H9 (cell line): ENCODE data around the gene FRY. TPM values are rescaled to one million over a fixed set of nuclear protein-coding genes. Genes with fewer than 3 reads are reported as not detected.

Experiments used
- DNase-seq: peaks from one replicate; pipeline ENCODE4 v3.0.0-alpha.2; 2017
- H2AFZ ChIP-seq: one replicate; pipeline ENCODE4 v1.6.1; 2013; ENCODE audit warnings: mild to moderate bottlenecking, low read length, control low read depth, moderate library complexity
- H2AK5ac ChIP-seq: 2 replicates; pipeline ENCODE4 v1.6.1; 2013; ENCODE audit warnings: low read length, control low read depth, mixed read lengths; ENCODE audit not compliant: insufficient read length
- H2BK120ac ChIP-seq: one replicate; pipeline ENCODE4 v1.6.1; 2013; ENCODE audit warnings: low read depth, mild to moderate bottlenecking, low read length, control low read depth, inconsistent platforms; ENCODE audit not compliant: poor library complexity, severe bottlenecking
- H2BK12ac ChIP-seq: 2 replicates; pipeline ENCODE4 v1.6.1; 2013; ENCODE audit warnings: low read length, control low read depth, mixed read lengths, low read depth; ENCODE audit not compliant: insufficient read length
- H2BK15ac ChIP-seq: 2 replicates; pipeline ENCODE4 v1.6.1; 2013; ENCODE audit warnings: low read depth, low read length, control low read depth
- H2BK20ac ChIP-seq: one replicate; pipeline ENCODE4 v1.6.1; 2013; ENCODE audit warnings: low read depth, mild to moderate bottlenecking, low read length, control low read depth, inconsistent platforms; ENCODE audit not compliant: poor library complexity, severe bottlenecking
- H2BK5ac ChIP-seq: 2 replicates; pipeline ENCODE4 v1.6.1; 2013; ENCODE audit warnings: low read length, control low read depth, mixed read lengths; ENCODE audit not compliant: insufficient read length
- H3K14ac ChIP-seq: 2 replicates; pipeline ENCODE4 v1.6.1; 2013; ENCODE audit warnings: low read length, control low read depth; ENCODE audit not compliant: insufficient read depth
- H3K18ac ChIP-seq: 2 replicates; pipeline ENCODE4 v1.6.1; 2013; ENCODE audit warnings: low read depth, mild to moderate bottlenecking, mixed read lengths, low read length, control low read depth; ENCODE audit not compliant: insufficient read length
- H3K23ac ChIP-seq: 2 replicates; pipeline ENCODE4 v1.6.1; 2013; ENCODE audit warnings: low read length, control low read depth, mixed read lengths, low read depth; ENCODE audit not compliant: insufficient read length
- H3K23me2 ChIP-seq: 2 replicates; pipeline ENCODE4 v1.6.1; 2013; ENCODE audit warnings: low read depth, mild to moderate bottlenecking, mixed read lengths, low read length, control low read depth; ENCODE audit not compliant: insufficient read length, poor library complexity, severe bottlenecking
- H3K27ac ChIP-seq: 2 replicates; pipeline ENCODE4 v1.5.1; 2013; ENCODE audit warnings: low read length, control low read depth, mixed read lengths, low read depth; ENCODE audit not compliant: insufficient read length
- H3K27me3 ChIP-seq: 2 replicates; pipeline ENCODE4 v1.6.1; 2013; ENCODE audit warnings: low read length, control low read depth, inconsistent platforms; ENCODE audit not compliant: insufficient read depth
- H3K4ac ChIP-seq: 2 replicates; pipeline ENCODE4 v1.6.1; 2013; ENCODE audit warnings: low read depth, mild to moderate bottlenecking, control low read depth, inconsistent platforms, low read length, moderate library complexity
- H3K4me1 ChIP-seq: 2 replicates; pipeline ENCODE4 v1.6.1; 2013; ENCODE audit warnings: low read length, control low read depth, inconsistent platforms; ENCODE audit not compliant: insufficient read depth
- H3K4me2 ChIP-seq: 2 replicates; pipeline ENCODE4 v1.6.1; 2013; ENCODE audit warnings: low read length, control low read depth, mixed read lengths; ENCODE audit not compliant: insufficient read length, insufficient read depth
- H3K56ac ChIP-seq: 2 replicates; pipeline ENCODE4 v1.6.1; 2013; ENCODE audit warnings: low read depth, mild to moderate bottlenecking, mixed read lengths, low read length, control low read depth; ENCODE audit not compliant: insufficient read length
- H3K79me1 ChIP-seq: 2 replicates; pipeline ENCODE4 v1.6.1; 2013; ENCODE audit warnings: low read depth, mild to moderate bottlenecking, moderate library complexity, low read length, control low read depth, inconsistent platforms; ENCODE audit not compliant: insufficient read depth, poor library complexity, severe bottlenecking
- H3K79me2 ChIP-seq: 2 replicates; pipeline ENCODE4 v1.6.1; 2013; ENCODE audit warnings: low read length, control low read depth, inconsistent platforms; ENCODE audit not compliant: insufficient read depth
- H3K9ac ChIP-seq: 2 replicates; pipeline ENCODE4 v1.6.1; 2013; ENCODE audit warnings: low read length, control low read depth, mixed read lengths; ENCODE audit not compliant: insufficient read length; ENCODE audit errors: extremely low read depth
- H3K9me3 ChIP-seq: one replicate; pipeline ENCODE4 v1.6.1; 2013; ENCODE audit warnings: low read depth, low read length, inconsistent platforms; ENCODE audit not compliant: control insufficient read depth
- H3T11ph ChIP-seq: one replicate; pipeline ENCODE4 v1.6.1; 2013; ENCODE audit warnings: mild to moderate bottlenecking, low read length, control low read depth, inconsistent platforms
- H4K20me1 ChIP-seq: one replicate; pipeline ENCODE4 v1.6.1; 2013; ENCODE audit not compliant: control insufficient read depth, insufficient read length, insufficient read depth
- H4K5ac ChIP-seq: 2 replicates; pipeline ENCODE4 v1.6.1; 2013; ENCODE audit warnings: low read depth, mild to moderate bottlenecking, mixed read lengths, low read length, control low read depth; ENCODE audit not compliant: insufficient read length
- H4K8ac ChIP-seq: replicated peaks from 2 replicates; pipeline ENCODE4 v1.6.1; 2013; ENCODE audit warnings: low read length, control low read depth, mixed read lengths, low read depth; ENCODE audit not compliant: insufficient read length
- H4K91ac ChIP-seq: 2 replicates; pipeline ENCODE4 v1.6.1; 2013; ENCODE audit warnings: low read depth, mild to moderate bottlenecking, moderate library complexity, mixed read lengths, low read length, control low read depth; ENCODE audit not compliant: insufficient read length
- H3K27ac Mint-ChIP-seq, 3 experiments: 2 replicates in 2 of 3; 3 replicates in 1 of 3; pipeline ENCODE4 v1.8.0; 2020 to 2021; ENCODE audit warnings: mixed read lengths in 3 of 3, mild to moderate bottlenecking in 1 of 3, moderate library complexity in 1 of 3
- H3K27me3 Mint-ChIP-seq: 2 replicates; pipeline ENCODE4 v1.8.0; 2021; ENCODE audit warnings: low read depth, mild to moderate bottlenecking, moderate library complexity, mixed read lengths
- H3K36me3 Mint-ChIP-seq, 3 experiments: 2 replicates in 2 of 3; 3 replicates in 1 of 3; pipeline ENCODE4 v1.8.0; 2020 to 2021; ENCODE audit warnings: low read depth in 3 of 3, mixed read lengths in 3 of 3; ENCODE audit not compliant: insufficient read depth in 1 of 3
- H3K4me1 Mint-ChIP-seq, 2 experiments: 2 replicates each; pipeline ENCODE4 v1.8.0; 2020; ENCODE audit warnings: mixed read lengths in 2 of 2
- H3K4me3 Mint-ChIP-seq, 2 experiments: 2 replicates in 1 of 2; 3 replicates in 1 of 2; pipeline ENCODE4 v1.8.0; 2020 to 2021; ENCODE audit warnings: mild to moderate bottlenecking in 2 of 2, mixed read lengths in 2 of 2, moderate library complexity in 1 of 2
- H3K9me3 Mint-ChIP-seq, 2 experiments: 2 replicates in 1 of 2; 3 replicates in 1 of 2; pipeline ENCODE4 v1.8.0; 2020; ENCODE audit warnings: mild to moderate bottlenecking in 2 of 2, mixed read lengths in 2 of 2, moderate library complexity in 1 of 2
- CTCF ChIP-seq: fragments of 200-600 bp; sonication (generic); conservative IDR thresholded peaks from 3 replicates; pipeline ENCODE4 v1.8.0; 2021; ENCODE audit warnings: antibody characterized with exemption, mild to moderate bottlenecking
- WGBS: extraction: QIAGEN DNeasy Blood & Tissue Kit; methylation state at CpG from one replicate; pipeline ENCODE4 v1.1.7; 2013; ENCODE audit warnings: missing lambda C conversion rate, low lambda C conversion rate, mixed read lengths; ENCODE audit not compliant: insufficient read length; ENCODE audit errors: extremely low coverage; 5-methylcytosine and 5-hydroxymethylcytosine counted together
- total RNA-seq: library from RNA; stranded (reverse); gene quantifications from 2 replicates; pipeline ENCODE4 v1.2.1, GENCODE V29; 2021

Gene FRY
- total RNA-seq, 1 experiment from 2014 or later = 5.2 TPM

- TF ChIP-seq CTCF = peak; percentile 36; the same call in 2 of the 3 replicates
- H3K27ac ChIP-seq = no peak overlapping the region
- no peak overlapping the region for H3T11ph ChIP-seq
- no peaks in the 10 kb centered on the region for H4K20me1 ChIP-seq
- H2BK20ac ChIP-seq = no peak overlapping the region
- no peaks in the 10 kb centered on the region for H3K79me2 ChIP-seq
- no peak overlapping the region for H3K23ac ChIP-seq
- Mint-ChIP-seq H3K4me1 (peaks cover 43 to 44% of the 10 kb centered on the region in 2 experiments), H3K27ac (no peak overlapping the region), H3K36me3 (no peaks in the 10 kb centered on the region), H3K9me3 (no peaks in the 10 kb centered on the region), H3K27me3 (no peaks in the 10 kb centered on the region), H3K4me3 (no peak overlapping the region)
- H4K8ac ChIP-seq = no peak overlapping the region
- H3K14ac ChIP-seq = no peak overlapping the region
- H3K56ac ChIP-seq = no peak overlapping the region
- H2BK120ac ChIP-seq = no peak overlapping the region
- no peak overlapping the region for H2BK15ac ChIP-seq
- peaks cover 4% of the 10 kb centered on the region; the same call in 1 of the 2 replicates for H3K4me1 ChIP-seq
- H3K4ac ChIP-seq = no peak overlapping the region
- no peak overlapping the region for H3K4me2 ChIP-seq
- H4K5ac ChIP-seq = no peak overlapping the region
- H2BK5ac ChIP-seq = no peak overlapping the region
- no peaks in the 10 kb centered on the region for H3K79me1 ChIP-seq
- H3K18ac ChIP-seq = no peak overlapping the region
- H3K9me3 ChIP-seq = no peaks in the 10 kb centered on the region
- H3K9ac ChIP-seq = no peak overlapping the region
- H2AFZ ChIP-seq = no peak overlapping the region
- no peak overlapping the region for H2BK12ac ChIP-seq
- H3K27me3 ChIP-seq = no peaks in the 10 kb centered on the region
- no CpG with 5 or more reads among the region's 3 CpGs for WGBS
- no peak for DNase-seq
- no peak overlapping the region for H4K91ac ChIP-seq
- H2AK5ac ChIP-seq = no peak overlapping the region
- no peaks in the 10 kb centered on the region for H3K23me2 ChIP-seq
These were observed 7.9 kb upstream of the FRY start for GRCh38 chr13:32023698-32024097.
